22Rv1 (cell line): ENCODE results near the gene CCDC174.

Source experiments
- CTCF ChIP-seq: fragments of 450-650 bp; IDR thresholded peaks from 2 replicates; pipeline ENCODE4 v1.5.1; 2017; ENCODE audit warnings: mild to moderate bottlenecking
- ZFX ChIP-seq: fragments of 450-650 bp; IDR thresholded peaks from 2 replicates; pipeline ENCODE4 v1.6.1; 2017; ENCODE audit warnings: antibody characterized with exemption, borderline replicate concordance

GRCh38 chr3:14608298-14608697 is 43.3 kb upstream of the CCDC174 start:
- TF ChIP-seq CTCF (0 out of 2 replicates have a peak, but pooled peaks have one; percentile 5), ZFX (no peak)
